H9 (cell line): ENCODE measurements around the gene PPP2R5B. TPM values are rescaled to one million over a fixed set of nuclear protein-coding genes. Genes with fewer than 3 reads are reported as not detected.

Experiments used
- DNase-seq: peaks from one replicate; pipeline ENCODE4 v3.0.0-alpha.2; 2017
- H2AFZ ChIP-seq: one replicate; pipeline ENCODE4 v1.6.1; 2013; ENCODE audit warnings: mild to moderate bottlenecking, low read length, control low read depth, moderate library complexity
- H2AK5ac ChIP-seq: 2 replicates; pipeline ENCODE4 v1.6.1; 2013; ENCODE audit warnings: low read length, control low read depth, mixed read lengths; ENCODE audit not compliant: insufficient read length
- H2BK120ac ChIP-seq: one replicate; pipeline ENCODE4 v1.6.1; 2013; ENCODE audit warnings: low read depth, mild to moderate bottlenecking, low read length, control low read depth, inconsistent platforms; ENCODE audit not compliant: poor library complexity, severe bottlenecking
- H2BK12ac ChIP-seq: 2 replicates; pipeline ENCODE4 v1.6.1; 2013; ENCODE audit warnings: low read length, control low read depth, mixed read lengths, low read depth; ENCODE audit not compliant: insufficient read length
- H2BK15ac ChIP-seq: 2 replicates; pipeline ENCODE4 v1.6.1; 2013; ENCODE audit warnings: low read depth, low read length, control low read depth
- H2BK20ac ChIP-seq: one replicate; pipeline ENCODE4 v1.6.1; 2013; ENCODE audit warnings: low read depth, mild to moderate bottlenecking, low read length, control low read depth, inconsistent platforms; ENCODE audit not compliant: poor library complexity, severe bottlenecking
- H2BK5ac ChIP-seq: 2 replicates; pipeline ENCODE4 v1.6.1; 2013; ENCODE audit warnings: low read length, control low read depth, mixed read lengths; ENCODE audit not compliant: insufficient read length
- H3K14ac ChIP-seq: 2 replicates; pipeline ENCODE4 v1.6.1; 2013; ENCODE audit warnings: low read length, control low read depth; ENCODE audit not compliant: insufficient read depth
- H3K18ac ChIP-seq: 2 replicates; pipeline ENCODE4 v1.6.1; 2013; ENCODE audit warnings: low read depth, mild to moderate bottlenecking, mixed read lengths, low read length, control low read depth; ENCODE audit not compliant: insufficient read length
- H3K23ac ChIP-seq: 2 replicates; pipeline ENCODE4 v1.6.1; 2013; ENCODE audit warnings: low read length, control low read depth, mixed read lengths, low read depth; ENCODE audit not compliant: insufficient read length
- H3K23me2 ChIP-seq: 2 replicates; pipeline ENCODE4 v1.6.1; 2013; ENCODE audit warnings: low read depth, mild to moderate bottlenecking, mixed read lengths, low read length, control low read depth; ENCODE audit not compliant: insufficient read length, poor library complexity, severe bottlenecking
- H3K27ac ChIP-seq: 2 replicates; pipeline ENCODE4 v1.5.1; 2013; ENCODE audit warnings: low read length, control low read depth, mixed read lengths, low read depth; ENCODE audit not compliant: insufficient read length
- H3K27me3 ChIP-seq: 2 replicates; pipeline ENCODE4 v1.6.1; 2013; ENCODE audit warnings: low read length, control low read depth, inconsistent platforms; ENCODE audit not compliant: insufficient read depth
- H3K4ac ChIP-seq: 2 replicates; pipeline ENCODE4 v1.6.1; 2013; ENCODE audit warnings: low read depth, mild to moderate bottlenecking, control low read depth, inconsistent platforms, low read length, moderate library complexity
- H3K4me1 ChIP-seq: 2 replicates; pipeline ENCODE4 v1.6.1; 2013; ENCODE audit warnings: low read length, control low read depth, inconsistent platforms; ENCODE audit not compliant: insufficient read depth
- H3K4me2 ChIP-seq: 2 replicates; pipeline ENCODE4 v1.6.1; 2013; ENCODE audit warnings: low read length, control low read depth, mixed read lengths; ENCODE audit not compliant: insufficient read length, insufficient read depth
- H3K56ac ChIP-seq: 2 replicates; pipeline ENCODE4 v1.6.1; 2013; ENCODE audit warnings: low read depth, mild to moderate bottlenecking, mixed read lengths, low read length, control low read depth; ENCODE audit not compliant: insufficient read length
- H3K79me1 ChIP-seq: 2 replicates; pipeline ENCODE4 v1.6.1; 2013; ENCODE audit warnings: low read depth, mild to moderate bottlenecking, moderate library complexity, low read length, control low read depth, inconsistent platforms; ENCODE audit not compliant: insufficient read depth, poor library complexity, severe bottlenecking
- H3K79me2 ChIP-seq: 2 replicates; pipeline ENCODE4 v1.6.1; 2013; ENCODE audit warnings: low read length, control low read depth, inconsistent platforms; ENCODE audit not compliant: insufficient read depth
- H3K9ac ChIP-seq: 2 replicates; pipeline ENCODE4 v1.6.1; 2013; ENCODE audit warnings: low read length, control low read depth, mixed read lengths; ENCODE audit not compliant: insufficient read length; ENCODE audit errors: extremely low read depth
- H3K9me3 ChIP-seq: one replicate; pipeline ENCODE4 v1.6.1; 2013; ENCODE audit warnings: low read depth, low read length, inconsistent platforms; ENCODE audit not compliant: control insufficient read depth
- H3T11ph ChIP-seq: one replicate; pipeline ENCODE4 v1.6.1; 2013; ENCODE audit warnings: mild to moderate bottlenecking, low read length, control low read depth, inconsistent platforms
- H4K20me1 ChIP-seq: one replicate; pipeline ENCODE4 v1.6.1; 2013; ENCODE audit not compliant: control insufficient read depth, insufficient read length, insufficient read depth
- H4K5ac ChIP-seq: 2 replicates; pipeline ENCODE4 v1.6.1; 2013; ENCODE audit warnings: low read depth, mild to moderate bottlenecking, mixed read lengths, low read length, control low read depth; ENCODE audit not compliant: insufficient read length
- H4K8ac ChIP-seq: replicated peaks from 2 replicates; pipeline ENCODE4 v1.6.1; 2013; ENCODE audit warnings: low read length, control low read depth, mixed read lengths, low read depth; ENCODE audit not compliant: insufficient read length
- H4K91ac ChIP-seq: 2 replicates; pipeline ENCODE4 v1.6.1; 2013; ENCODE audit warnings: low read depth, mild to moderate bottlenecking, moderate library complexity, mixed read lengths, low read length, control low read depth; ENCODE audit not compliant: insufficient read length
- H3K27ac Mint-ChIP-seq, 3 experiments: 2 replicates in 2 of 3; 3 replicates in 1 of 3; pipeline ENCODE4 v1.8.0; 2020 to 2021; ENCODE audit warnings: mixed read lengths in 3 of 3, mild to moderate bottlenecking in 1 of 3, moderate library complexity in 1 of 3
- H3K27me3 Mint-ChIP-seq: 2 replicates; pipeline ENCODE4 v1.8.0; 2021; ENCODE audit warnings: low read depth, mild to moderate bottlenecking, moderate library complexity, mixed read lengths
- H3K36me3 Mint-ChIP-seq, 3 experiments: 2 replicates in 2 of 3; 3 replicates in 1 of 3; pipeline ENCODE4 v1.8.0; 2020 to 2021; ENCODE audit warnings: low read depth in 3 of 3, mixed read lengths in 3 of 3; ENCODE audit not compliant: insufficient read depth in 1 of 3
- H3K4me1 Mint-ChIP-seq, 2 experiments: 2 replicates each; pipeline ENCODE4 v1.8.0; 2020; ENCODE audit warnings: mixed read lengths in 2 of 2
- H3K4me3 Mint-ChIP-seq, 2 experiments: 2 replicates in 1 of 2; 3 replicates in 1 of 2; pipeline ENCODE4 v1.8.0; 2020 to 2021; ENCODE audit warnings: mild to moderate bottlenecking in 2 of 2, mixed read lengths in 2 of 2, moderate library complexity in 1 of 2
- H3K9me3 Mint-ChIP-seq, 2 experiments: 2 replicates in 1 of 2; 3 replicates in 1 of 2; pipeline ENCODE4 v1.8.0; 2020; ENCODE audit warnings: mild to moderate bottlenecking in 2 of 2, mixed read lengths in 2 of 2, moderate library complexity in 1 of 2
- WGBS: extraction: QIAGEN DNeasy Blood & Tissue Kit; methylation state at CpG from one replicate; pipeline ENCODE4 v1.1.7; 2013; ENCODE audit warnings: missing lambda C conversion rate, low lambda C conversion rate, mixed read lengths; ENCODE audit not compliant: insufficient read length; ENCODE audit errors: extremely low coverage; 5-methylcytosine and 5-hydroxymethylcytosine counted together
- long read RNA-seq: library from polyadenylated mRNA; unstranded; transcript quantifications from one replicate; pipeline ENCODE4 v2.0.0, GENCODE V29; 2020
- total RNA-seq: library from RNA; stranded (reverse); gene quantifications from 2 replicates; pipeline ENCODE4 v1.2.1, GENCODE V29; 2021
- TF ChIP-seq, protein P1 (sequence below): fragments of 200-600 bp; sonication (generic); conservative IDR thresholded peaks from 3 replicates; pipeline ENCODE4 v1.8.0; 2021; ENCODE audit warnings: antibody characterized with exemption, mild to moderate bottlenecking

PPP2R5B gene
- total RNA-seq, result 5.0 and 6.3 TPM in 2 replicates
- long read RNA-seq, partial matches to known transcripts, result 0 of 6 reads
- long read RNA-seq, other reads (novel, unspliced or antisense), result 5 of 6 reads

DNA sequence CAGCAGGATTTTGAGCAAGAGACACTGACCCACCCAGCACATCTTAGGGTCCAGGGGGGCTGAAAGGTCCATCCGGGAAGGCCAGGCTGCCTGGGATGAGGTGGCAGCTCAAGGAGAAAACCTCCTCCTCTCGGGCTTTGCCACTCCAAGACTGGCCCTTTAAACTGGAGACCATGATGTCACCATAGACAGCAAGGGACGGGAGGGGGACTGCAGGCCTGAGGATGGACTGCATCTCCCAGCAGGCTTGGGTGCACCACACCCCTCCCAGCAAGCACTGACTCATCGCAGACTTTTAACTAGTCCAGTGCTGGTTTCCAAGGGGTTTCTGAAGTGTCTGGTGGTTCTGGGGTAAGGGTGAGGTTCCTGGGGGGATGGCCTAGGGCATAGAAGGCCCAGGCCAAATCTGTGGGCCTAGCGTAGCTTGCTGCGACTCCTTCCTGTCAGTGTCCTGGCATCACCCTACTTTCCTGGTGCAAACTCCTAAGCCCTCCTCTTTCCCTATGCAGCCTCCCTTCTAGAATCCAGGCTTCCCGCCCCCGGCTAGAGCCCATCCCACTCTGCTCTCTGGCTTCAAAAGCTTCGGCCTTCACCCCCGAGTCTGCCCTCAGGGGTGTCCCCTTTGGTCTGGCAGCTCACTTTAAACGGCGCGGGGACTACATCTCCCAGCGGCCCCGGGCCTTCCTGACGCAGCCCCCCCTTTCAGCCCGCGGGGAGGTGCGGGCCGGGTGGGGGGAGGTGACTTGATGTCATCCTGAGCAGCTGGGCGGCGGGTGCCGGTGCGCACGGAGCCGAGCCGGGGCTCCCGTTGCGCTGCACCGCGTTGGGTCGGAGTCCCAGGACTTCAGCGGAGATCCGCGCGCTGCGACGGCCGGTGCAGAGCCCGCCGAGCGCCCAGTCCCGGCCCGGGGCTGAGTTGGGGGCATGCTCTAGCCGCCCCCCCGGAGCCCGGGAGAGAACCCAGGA is at the start of gene PPP2R5B:
PPP2R5B (plus strand) TSS at position 746 of the 966 bp plus-strand sequence. CDS start 1,046 bp downstream, outside the sequence.
- WGBS, result no CpG with 5 or more reads among the region's 47 CpGs
- H3K27ac ChIP-seq, result no peak within 1 kb of the TSS

More for the DNA sequence above, at the start of gene PPP2R5B:
- Histone ChIP-seq H3K9ac (peak within 1 kb of the TSS; percentile 16), H3K18ac (peak within 1 kb of the TSS; percentile 32), H3K79me2 (no peaks in the 10 kb centered on the region), H3K56ac (no peak within 1 kb of the TSS), H3K4me2 (peak within 1 kb of the TSS; percentile 61), H3K4ac (no peak within 1 kb of the TSS; the same call in 1 of the 2 replicates), H4K20me1 (no peaks in the 10 kb centered on the region), H4K8ac (no peak within 1 kb of the TSS), H3K23ac (no peak within 1 kb of the TSS), H3K23me2 (peaks cover 7% of the 10 kb centered on the region), H2BK120ac (no peak within 1 kb of the TSS), H2BK12ac (no peak within 1 kb of the TSS), H2AK5ac (no peak within 1 kb of the TSS), H2BK20ac (no peak within 1 kb of the TSS), H2BK5ac (no peak within 1 kb of the TSS), H3K27me3 (no peaks in the 10 kb centered on the region), H2AFZ (peak within 1 kb of the TSS; percentile 22), H3K79me1 (no peaks in the 10 kb centered on the region), H4K5ac (no peak within 1 kb of the TSS), H3K4me1 (no peaks in the 10 kb centered on the region), H3K14ac (peak within 1 kb of the TSS; percentile 36; the same call in 1 of the 2 replicates), H4K91ac (no peak within 1 kb of the TSS), H3K9me3 (no peaks in the 10 kb centered on the region), H3T11ph (no peak within 1 kb of the TSS), H2BK15ac (no peak within 1 kb of the TSS)
- Mint-ChIP-seq H3K36me3 (no peaks in the 10 kb centered on the region), H3K4me1 (peaks cover 8 to 16% of the 10 kb centered on the region in 2 experiments), H3K27me3 (peaks cover 7% of the 10 kb centered on the region), H3K9me3 (no peaks in the 10 kb centered on the region), H3K27ac (peak within 1 kb of the TSS; percentile 83 to 99 (median 95); a peak in 6 of 7 replicates), H3K4me3 (peak within 1 kb of the TSS; percentile 79 to 93)
- peak; percentile 92 for DNase-seq
- TF ChIP-seq, protein P1, sequence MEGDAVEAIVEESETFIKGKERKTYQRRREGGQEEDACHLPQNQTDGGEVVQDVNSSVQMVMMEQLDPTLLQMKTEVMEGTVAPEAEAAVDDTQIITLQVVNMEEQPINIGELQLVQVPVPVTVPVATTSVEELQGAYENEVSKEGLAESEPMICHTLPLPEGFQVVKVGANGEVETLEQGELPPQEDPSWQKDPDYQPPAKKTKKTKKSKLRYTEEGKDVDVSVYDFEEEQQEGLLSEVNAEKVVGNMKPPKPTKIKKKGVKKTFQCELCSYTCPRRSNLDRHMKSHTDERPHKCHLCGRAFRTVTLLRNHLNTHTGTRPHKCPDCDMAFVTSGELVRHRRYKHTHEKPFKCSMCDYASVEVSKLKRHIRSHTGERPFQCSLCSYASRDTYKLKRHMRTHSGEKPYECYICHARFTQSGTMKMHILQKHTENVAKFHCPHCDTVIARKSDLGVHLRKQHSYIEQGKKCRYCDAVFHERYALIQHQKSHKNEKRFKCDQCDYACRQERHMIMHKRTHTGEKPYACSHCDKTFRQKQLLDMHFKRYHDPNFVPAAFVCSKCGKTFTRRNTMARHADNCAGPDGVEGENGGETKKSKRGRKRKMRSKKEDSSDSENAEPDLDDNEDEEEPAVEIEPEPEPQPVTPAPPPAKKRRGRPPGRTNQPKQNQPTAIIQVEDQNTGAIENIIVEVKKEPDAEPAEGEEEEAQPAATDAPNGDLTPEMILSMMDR, result no peak
